Activated CD4-positive, alpha-beta T cell treated with anti-CD3 and anti-CD28 coated beads, Interleukin-2, Interleukin-6, amounts not matched to agents 100 ng/mL and 50 ng/mL, durations not matched to agents 16 hours and 8 hours (primary cell): ENCODE results near the gene SPR.

Experiments
- DNase-seq: peaks from one replicate; pipeline ENCODE4 v3.0.0-alpha.2; 2020

SPR gene

GRCh38 chr2:72933207-72933606 lies 46.0 kb downstream of the SPR start:
- DNase-seq = no peak

- DNase-seq = no peak
Observed at GRCh38 chr2:72933646-72934151, 46.5 kb downstream of the SPR start.

GRCh38 chr2:72934683-72935610 lies 47.7 kb downstream of the SPR start:
- peak; percentile 16 for DNase-seq

- no peak for DNase-seq
Observed at GRCh38 chr2:72935611-72935957, 48.4 kb downstream of the SPR start.

GRCh38 chr2:72936660-72937355 lies 49.6 kb downstream of the SPR start:
- DNase-seq = no peak

GRCh38 chr2:72937356-72937669 lies 50.1 kb downstream of the SPR start:
- DNase-seq = no peak

- no peak for DNase-seq
Observed at GRCh38 chr2:72938455-72938854, 51.2 kb downstream of the SPR start.

GRCh38 chr2:72940361-72940760 lies 53.2 kb downstream of the SPR start:
- DNase-seq = no peak

GRCh38 chr2:72940786-72941185 lies 53.6 kb downstream of the SPR start:
- DNase-seq = no peak
